ENCODE results near the gene DYRK2.

DYRK2 gene

DNA sequence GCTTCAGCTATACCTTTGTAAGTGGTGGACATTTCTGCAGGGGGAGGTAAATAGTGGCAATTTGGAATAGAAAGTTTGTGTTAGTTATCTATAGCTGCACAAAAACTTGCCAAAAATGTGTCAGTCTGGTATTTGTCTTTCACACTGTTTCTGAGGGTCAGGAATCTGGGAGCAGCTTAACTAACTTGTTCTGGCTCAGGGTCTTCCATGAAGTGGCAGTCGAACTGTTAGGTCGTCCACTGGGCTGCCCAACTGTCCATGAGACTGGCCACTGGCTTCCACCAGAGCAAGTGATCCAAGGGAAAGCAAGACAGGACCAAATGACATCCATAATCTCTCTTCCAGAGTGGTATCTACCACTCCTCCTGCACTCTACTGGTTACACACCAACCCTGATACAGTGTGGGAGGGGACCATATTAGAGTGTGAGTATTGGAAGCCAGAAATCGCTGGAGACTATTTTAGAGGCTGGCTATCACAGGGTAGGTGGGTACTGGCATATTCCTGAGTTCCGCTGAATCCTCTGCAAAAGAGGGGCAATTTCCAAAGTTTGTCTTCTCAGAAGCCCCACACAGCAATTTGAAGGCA lies 60.9 kb downstream of the DYRK2 start:
- no peak for DNase-seq

DNA sequence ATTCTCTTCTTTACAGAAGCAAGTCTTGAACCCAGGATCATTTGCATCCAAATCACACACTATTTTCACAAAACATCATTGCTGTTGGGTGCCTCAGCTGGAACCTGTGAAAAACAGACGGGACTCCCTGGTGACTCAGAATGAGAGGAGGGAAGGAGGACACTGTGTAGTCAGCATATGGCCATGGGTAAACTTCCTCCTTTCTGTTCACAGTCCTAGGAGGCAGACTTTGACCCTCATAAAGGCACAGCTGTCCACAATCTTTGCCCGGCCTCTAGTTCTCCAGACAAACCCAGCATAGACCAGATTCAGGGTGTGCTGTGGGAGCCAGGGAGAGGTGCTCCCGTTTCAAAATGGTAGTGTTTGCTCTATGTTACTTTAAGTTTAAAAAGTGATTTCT lies 62.0 kb downstream of the DYRK2 start:
- DNase-seq = no peak

DNA sequence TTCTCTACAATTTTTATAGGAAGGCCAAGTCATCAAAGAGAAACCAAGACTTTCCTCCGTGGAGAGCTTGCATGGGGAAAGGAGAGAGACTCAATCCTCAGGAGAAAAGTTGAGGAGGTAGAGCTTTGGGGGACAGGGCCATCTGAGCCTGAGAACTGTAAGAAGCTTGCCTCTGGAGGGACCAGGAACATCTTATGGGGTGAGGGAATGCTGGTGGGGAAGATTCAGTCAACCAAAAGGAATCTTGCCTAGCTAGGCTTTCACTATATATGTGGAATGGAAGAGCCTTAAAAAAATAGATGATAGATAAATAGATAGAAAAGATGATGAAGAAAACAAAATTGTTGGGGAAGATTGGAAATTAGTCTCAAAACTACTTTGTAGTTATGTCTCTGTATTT lies 63.5 kb downstream of the DYRK2 start:
- DNase-seq = no peak

DNA sequence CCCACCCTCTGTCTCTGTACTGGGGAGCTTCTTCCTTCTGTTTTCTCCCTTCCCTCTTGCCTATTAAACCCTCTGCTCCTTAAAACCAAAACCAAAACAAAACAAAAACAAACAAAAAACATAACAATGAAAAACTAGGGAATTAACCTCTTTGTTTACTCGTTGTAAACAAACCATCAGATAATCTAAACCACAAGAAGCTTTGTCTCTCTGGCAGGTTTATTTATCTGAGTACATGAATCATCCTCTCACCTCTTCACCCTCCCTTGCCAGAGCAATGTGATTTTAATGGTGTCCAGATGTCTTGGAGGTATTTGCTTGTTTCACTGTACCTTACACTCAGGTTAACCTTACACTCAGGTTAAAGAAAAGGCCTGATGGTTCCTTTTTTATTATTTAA lies 66.1 kb downstream of the DYRK2 start:
- DNase-seq = no peak

All from KG1 (cell line).